ENCODE data around the gene C19orf12. TPM values are rescaled to one million over a fixed set of nuclear protein-coding genes. Genes with fewer than 3 reads are reported as not detected.

C19orf12 gene
- total and polyA plus RNA-seq, 2 experiments from 2014 or later = 11.4 to 17.2 TPM

DNA sequence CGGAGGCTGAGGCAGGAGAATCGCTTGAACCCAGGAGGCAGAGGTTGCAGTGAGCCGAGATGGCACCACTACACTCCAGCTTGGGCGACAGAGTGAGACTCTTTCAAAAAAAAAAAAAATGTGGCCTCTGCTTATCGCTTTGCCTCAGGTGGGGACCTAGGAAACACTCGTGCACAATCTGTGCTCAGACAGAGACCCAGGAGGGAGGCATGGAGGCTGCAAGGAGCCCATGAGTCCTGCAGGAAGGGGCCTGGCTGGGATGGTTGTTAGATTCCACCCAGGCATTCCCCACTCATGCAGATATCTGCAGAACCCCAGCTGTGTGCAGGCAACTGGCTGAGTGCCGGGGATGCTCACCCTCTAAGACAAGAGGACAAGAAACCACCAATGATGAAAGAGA is 43.8 kb upstream of the C19orf12 start:
- Histone ChIP-seq H3K79me2 (replicated peaks; ENCODE audit: insufficient read depth) (no peaks in the 10 kb centered on the region), H3F3A (replicated peaks; ENCODE audit: low read depth) (no peaks in the 10 kb centered on the region), H4K20me1 (replicated peaks; ENCODE audit: insufficient read depth) (no peaks in the 10 kb centered on the region), H3K4me2 (no peak overlapping the region), H3K4me1 (ENCODE audit: insufficient read depth) (no peaks in the 10 kb centered on the region), H3K9me2 (ENCODE audit: insufficient read depth) (no peaks in the 10 kb centered on the region), H3K27ac (ENCODE audit: low read depth) (no peak overlapping the region), H3K36me3 (ENCODE audit: insufficient read depth) (no peaks in the 10 kb centered on the region), H3K27me3 (ENCODE audit: insufficient read depth) (no peaks in the 10 kb centered on the region), H3K4me3 (no peak overlapping the region), H2AFZ (no peak overlapping the region)
- Mint-ChIP-seq H3K36me3 (ENCODE audit: low read depth) (no peaks in the 10 kb centered on the region), H3K27ac (no peak overlapping the region), H3K9me3 (no peaks in the 10 kb centered on the region), H3K4me3 (no peak overlapping the region), H3K4me1 (peaks cover 6% of the 10 kb centered on the region; the same call in 1 of the 3 replicates), H3K27me3 (ENCODE audit: insufficient read depth, low read depth, poor library complexity) (peaks cover 5% of the 10 kb centered on the region)
- DNase-seq (ENCODE audit: low spot score) (no peak), ATAC-seq (no peak)
- TF ChIP-seq JUNB (IDR thresholded peaks at IDR 0.05; ENCODE audit: unreplicated experiment) = no peak
- TF ChIP-seq EZH2 (IDR thresholded peaks at IDR 0.05; ENCODE audit: low read depth, unreplicated experiment) = no peak
- TF ChIP-seq NANOG (IDR thresholded peaks at IDR 0.05; ENCODE audit: borderline replicate concordance) = no peak

GRCh38 chr19:29757551-29757950 is 42.5 kb upstream of the C19orf12 start:
- DNase-seq (ENCODE audit: low spot score) (no peak), ATAC-seq (no peak)
- Histone ChIP-seq H3K9me2 (ENCODE audit: insufficient read depth) (no peaks in the 10 kb centered on the region), H3K79me2 (replicated peaks; ENCODE audit: insufficient read depth) (no peaks in the 10 kb centered on the region), H3K27ac (ENCODE audit: low read depth) (no peak overlapping the region), H3F3A (replicated peaks; ENCODE audit: low read depth) (no peaks in the 10 kb centered on the region), H3K4me1 (ENCODE audit: insufficient read depth) (no peaks in the 10 kb centered on the region), H2AFZ (no peak overlapping the region), H3K27me3 (ENCODE audit: insufficient read depth) (no peaks in the 10 kb centered on the region), H4K20me1 (replicated peaks; ENCODE audit: insufficient read depth) (no peaks in the 10 kb centered on the region), H3K4me2 (no peak overlapping the region), H3K4me3 (no peak overlapping the region), H3K36me3 (ENCODE audit: insufficient read depth) (no peaks in the 10 kb centered on the region)
- no peak for TF ChIP-seq STAT1 (IDR thresholded peaks at IDR 0.05; ENCODE audit: unreplicated experiment)
- Mint-ChIP-seq H3K27me3 (ENCODE audit: insufficient read depth, low read depth, poor library complexity) (peaks cover 3% of the 10 kb centered on the region), H3K4me1 (no peaks in the 10 kb centered on the region), H3K36me3 (ENCODE audit: low read depth) (no peaks in the 10 kb centered on the region), H3K4me3 (no peak overlapping the region), H3K27ac (no peak overlapping the region), H3K9me3 (no peaks in the 10 kb centered on the region)

- Mint-ChIP-seq H3K36me3 (ENCODE audit: low read depth) (no peaks in the 10 kb centered on the region), H3K27ac (no peak overlapping the region), H3K9me3 (peaks cover 2% of the 10 kb centered on the region; the same call in 1 of the 3 replicates), H3K4me1 (no peaks in the 10 kb centered on the region), H3K4me3 (no peak overlapping the region), H3K27me3 (ENCODE audit: insufficient read depth, low read depth, poor library complexity) (no peaks in the 10 kb centered on the region)
- Histone ChIP-seq H3K79me2 (replicated peaks; ENCODE audit: insufficient read depth) (no peaks in the 10 kb centered on the region), H2AFZ (0 out of 2 replicates have a peak overlapping the region, but pooled peaks have one; percentile 28), H3K36me3 (ENCODE audit: insufficient read depth) (no peaks in the 10 kb centered on the region), H3F3A (replicated peaks; ENCODE audit: low read depth) (no peaks in the 10 kb centered on the region), H3K9me2 (ENCODE audit: insufficient read depth) (no peaks in the 10 kb centered on the region), H3K4me3 (no peak overlapping the region), H3K4me1 (ENCODE audit: insufficient read depth) (no peaks in the 10 kb centered on the region), H3K4me2 (no peak overlapping the region), H3K27ac (ENCODE audit: low read depth) (no peak overlapping the region), H4K20me1 (replicated peaks; ENCODE audit: insufficient read depth) (no peaks in the 10 kb centered on the region), H3K27me3 (ENCODE audit: insufficient read depth) (no peaks in the 10 kb centered on the region)
- no peak for ATAC-seq
- DNase-seq (ENCODE audit: low spot score) = no peak
- TF ChIP-seq JUNB (IDR thresholded peaks at IDR 0.05; ENCODE audit: unreplicated experiment) (no peak), STAT1 (IDR thresholded peaks at IDR 0.05; ENCODE audit: unreplicated experiment) (no peak), ZNF114 (CRISPR knock-in tag; IDR thresholded peaks at IDR 0.05) (no peak), POLR2AphosphoS5 (IDR thresholded peaks at IDR 0.05; ENCODE audit: low read depth) (no peak), NANOG (IDR thresholded peaks at IDR 0.05; ENCODE audit: borderline replicate concordance) (no peak), EZH2phosphoT487 (IDR thresholded peaks at IDR 0.05; ENCODE audit: unreplicated experiment) (no peak), REST (IDR thresholded peaks at IDR 0.05; ENCODE audit: unreplicated experiment) (no peak), CREB1 (CRISPR knock-in tag; IDR thresholded peaks at IDR 0.05; ENCODE audit: low read depth) (no peak), ZNF331 (CRISPR knock-in tag; IDR thresholded peaks at IDR 0.05; ENCODE audit: low read depth) (no peak)
- TF ChIP-seq, protein P1, sequence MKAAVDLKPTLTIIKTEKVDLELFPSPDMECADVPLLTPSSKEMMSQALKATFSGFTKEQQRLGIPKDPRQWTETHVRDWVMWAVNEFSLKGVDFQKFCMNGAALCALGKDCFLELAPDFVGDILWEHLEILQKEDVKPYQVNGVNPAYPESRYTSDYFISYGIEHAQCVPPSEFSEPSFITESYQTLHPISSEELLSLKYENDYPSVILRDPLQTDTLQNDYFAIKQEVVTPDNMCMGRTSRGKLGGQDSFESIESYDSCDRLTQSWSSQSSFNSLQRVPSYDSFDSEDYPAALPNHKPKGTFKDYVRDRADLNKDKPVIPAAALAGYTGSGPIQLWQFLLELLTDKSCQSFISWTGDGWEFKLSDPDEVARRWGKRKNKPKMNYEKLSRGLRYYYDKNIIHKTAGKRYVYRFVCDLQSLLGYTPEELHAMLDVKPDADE (IDR thresholded peaks at IDR 0.05) = no peak
- TF ChIP-seq, protein P2, sequence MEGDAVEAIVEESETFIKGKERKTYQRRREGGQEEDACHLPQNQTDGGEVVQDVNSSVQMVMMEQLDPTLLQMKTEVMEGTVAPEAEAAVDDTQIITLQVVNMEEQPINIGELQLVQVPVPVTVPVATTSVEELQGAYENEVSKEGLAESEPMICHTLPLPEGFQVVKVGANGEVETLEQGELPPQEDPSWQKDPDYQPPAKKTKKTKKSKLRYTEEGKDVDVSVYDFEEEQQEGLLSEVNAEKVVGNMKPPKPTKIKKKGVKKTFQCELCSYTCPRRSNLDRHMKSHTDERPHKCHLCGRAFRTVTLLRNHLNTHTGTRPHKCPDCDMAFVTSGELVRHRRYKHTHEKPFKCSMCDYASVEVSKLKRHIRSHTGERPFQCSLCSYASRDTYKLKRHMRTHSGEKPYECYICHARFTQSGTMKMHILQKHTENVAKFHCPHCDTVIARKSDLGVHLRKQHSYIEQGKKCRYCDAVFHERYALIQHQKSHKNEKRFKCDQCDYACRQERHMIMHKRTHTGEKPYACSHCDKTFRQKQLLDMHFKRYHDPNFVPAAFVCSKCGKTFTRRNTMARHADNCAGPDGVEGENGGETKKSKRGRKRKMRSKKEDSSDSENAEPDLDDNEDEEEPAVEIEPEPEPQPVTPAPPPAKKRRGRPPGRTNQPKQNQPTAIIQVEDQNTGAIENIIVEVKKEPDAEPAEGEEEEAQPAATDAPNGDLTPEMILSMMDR (conservative IDR thresholded peaks at IDR 0.05; ENCODE audit: low read depth in 2 of 2) = no peak
These were observed 38.9 kb upstream of the C19orf12 start for GRCh38 chr19:29753934-29754305.
